ENCODE measurements around the gene SLC9A3. TPM values are rescaled to one million over a fixed set of nuclear protein-coding genes. Genes with fewer than 3 reads are reported as not detected.

The SLC9A3 gene
- total and polyA plus RNA-seq, 2 donors, result 1.3 to 1.9 TPM

- no peak for DNase-seq (ENCODE audit: low read depth in 6 of 9, low spot score in 9 of 9)
- no peaks in the 10 kb centered on the region for H3K4me1 ChIP-seq (ENCODE audit: control insufficient read depth in 2 of 2, insufficient read depth in 2 of 2, low read length in 2 of 2)
Observed at GRCh38 chr5:452978-453710, 71.1 kb downstream of the SLC9A3 start.

GRCh38 chr5:451587-452458 is 72.4 kb downstream of the SLC9A3 start:
- H3K4me1 ChIP-seq (ENCODE audit: control insufficient read depth in 2 of 2, insufficient read depth in 2 of 2, low read length in 2 of 2), result no peaks in the 10 kb centered on the region
- 79% methylated on average over 5 of the region's 5 CpGs for WGBS

More at GRCh38 chr5:452978-453710, 71.1 kb downstream of the SLC9A3 start:
- Histone ChIP-seq H3K4me3 (ENCODE audit: low read length in 2 of 2) (no peak overlapping the region), H3K27ac (ENCODE audit: low read depth in 1 of 2, low read length in 1 of 2) (no peak overlapping the region), H3K9me3 (ENCODE audit: control insufficient read depth in 2 of 2, insufficient read depth in 1 of 2, low read length in 1 of 2) (no peaks in the 10 kb centered on the region), H3K27me3 (ENCODE audit: control insufficient read depth in 2 of 2, insufficient read depth in 1 of 2, low read length in 1 of 2) (no peaks in the 10 kb centered on the region), H3K36me3 (ENCODE audit: control insufficient read depth in 2 of 2, insufficient read depth in 2 of 2, low read length in 1 of 2) (peaks cover 76 to 79% of the 10 kb centered on the region in 2 donors)
- WGBS, result 91% methylated on average over 17 of the region's 17 CpGs

GRCh38 chr5:449151-449550 is 75.1 kb downstream of the SLC9A3 start:
- Histone ChIP-seq H3K27ac (ENCODE audit: low read depth in 1 of 2, low read length in 1 of 2) (no peak overlapping the region), H3K4me3 (ENCODE audit: low read length in 2 of 2) (no peak overlapping the region), H3K27me3 (ENCODE audit: control insufficient read depth in 2 of 2, insufficient read depth in 1 of 2, low read length in 1 of 2) (no peaks in the 10 kb centered on the region), H3K36me3 (ENCODE audit: control insufficient read depth in 2 of 2, insufficient read depth in 2 of 2, low read length in 1 of 2) (peaks cover 64% of the 10 kb centered on the region in 2 donors), H3K9me3 (ENCODE audit: control insufficient read depth in 2 of 2, insufficient read depth in 1 of 2, low read length in 1 of 2) (peaks cover 0 to 4% of the 10 kb centered on the region in 2 donors), H3K4me1 (ENCODE audit: control insufficient read depth in 2 of 2, insufficient read depth in 2 of 2, low read length in 2 of 2) (peaks cover 0 to 3% of the 10 kb centered on the region in 2 donors)
- no peak for DNase-seq (ENCODE audit: low read depth in 6 of 9, low spot score in 9 of 9)
- WGBS, result 96% methylated on average over 5 of the region's 5 CpGs

More at GRCh38 chr5:451587-452458, 72.4 kb downstream of the SLC9A3 start:
- Histone ChIP-seq H3K9me3 (ENCODE audit: control insufficient read depth in 2 of 2, insufficient read depth in 1 of 2, low read length in 1 of 2) (no peaks in the 10 kb centered on the region), H3K36me3 (ENCODE audit: control insufficient read depth in 2 of 2, insufficient read depth in 2 of 2, low read length in 1 of 2) (peaks cover 76 to 79% of the 10 kb centered on the region in 2 donors), H3K4me3 (ENCODE audit: low read length in 2 of 2) (no peak overlapping the region), H3K27ac (ENCODE audit: low read depth in 1 of 2, low read length in 1 of 2) (no peak overlapping the region), H3K27me3 (ENCODE audit: control insufficient read depth in 2 of 2, insufficient read depth in 1 of 2, low read length in 1 of 2) (no peaks in the 10 kb centered on the region)
- no peak for DNase-seq (ENCODE audit: low read depth in 6 of 9, low spot score in 9 of 9)

GRCh38 chr5:448766-449090 is 75.5 kb downstream of the SLC9A3 start:
- no peaks in the 10 kb centered on the region for H3K27me3 ChIP-seq (ENCODE audit: control insufficient read depth in 2 of 2, insufficient read depth in 1 of 2, low read length in 1 of 2)
- H3K4me3 ChIP-seq (ENCODE audit: low read length in 2 of 2), result no peak overlapping the region
- WGBS, result 97% methylated on average over 12 of the region's 12 CpGs
- H3K36me3 ChIP-seq (ENCODE audit: control insufficient read depth in 2 of 2, insufficient read depth in 2 of 2, low read length in 1 of 2), result peaks cover 59 to 60% of the 10 kb centered on the region in 2 donors
- DNase-seq (ENCODE audit: low read depth in 6 of 9, low spot score in 9 of 9), result no peak
- no peak overlapping the region for H3K27ac ChIP-seq (ENCODE audit: low read depth in 1 of 2, low read length in 1 of 2)
- peaks cover 4 to 7% of the 10 kb centered on the region in 2 donors for H3K4me1 ChIP-seq (ENCODE audit: control insufficient read depth in 2 of 2, insufficient read depth in 2 of 2, low read length in 2 of 2)
- peaks cover 0 to 9% of the 10 kb centered on the region in 2 donors for H3K9me3 ChIP-seq (ENCODE audit: control insufficient read depth in 2 of 2, insufficient read depth in 1 of 2, low read length in 1 of 2)

GRCh38 chr5:448061-448765 is 76.0 kb downstream of the SLC9A3 start:
- WGBS, result 94% methylated on average over 21 of the region's 21 CpGs
- H3K9me3 ChIP-seq (ENCODE audit: control insufficient read depth in 2 of 2, insufficient read depth in 1 of 2, low read length in 1 of 2), result peaks cover 0 to 13% of the 10 kb centered on the region in 2 donors
- H3K4me1 ChIP-seq (ENCODE audit: control insufficient read depth in 2 of 2, insufficient read depth in 2 of 2, low read length in 2 of 2), result peaks cover 9% of the 10 kb centered on the region in 2 donors
- H3K36me3 ChIP-seq (ENCODE audit: control insufficient read depth in 2 of 2, insufficient read depth in 2 of 2, low read length in 1 of 2), result peaks cover 54 to 55% of the 10 kb centered on the region in 2 donors
- no peak overlapping the region for H3K27ac ChIP-seq (ENCODE audit: low read depth in 1 of 2, low read length in 1 of 2)
- H3K27me3 ChIP-seq (ENCODE audit: control insufficient read depth in 2 of 2, insufficient read depth in 1 of 2, low read length in 1 of 2), result no peaks in the 10 kb centered on the region
- no peak for DNase-seq (ENCODE audit: low read depth in 6 of 9, low spot score in 9 of 9)
- no peak overlapping the region for H3K4me3 ChIP-seq (ENCODE audit: low read length in 2 of 2)

- H3K4me1 ChIP-seq (ENCODE audit: control insufficient read depth in 2 of 2, insufficient read depth in 2 of 2, low read length in 2 of 2), result peaks cover 9 to 12% of the 10 kb centered on the region in 2 donors
- H3K9me3 ChIP-seq (ENCODE audit: control insufficient read depth in 2 of 2, insufficient read depth in 1 of 2, low read length in 1 of 2), result peaks cover 0 to 14% of the 10 kb centered on the region in 2 donors
- no peak overlapping the region for H3K4me3 ChIP-seq (ENCODE audit: low read length in 2 of 2)
- H3K36me3 ChIP-seq (ENCODE audit: control insufficient read depth in 2 of 2, insufficient read depth in 2 of 2, low read length in 1 of 2), result peaks cover 48% of the 10 kb centered on the region in 2 donors
- WGBS, result 97% methylated on average over 21 of the region's 21 CpGs
- no peak overlapping the region for H3K27ac ChIP-seq (ENCODE audit: low read depth in 1 of 2, low read length in 1 of 2)
- DNase-seq (ENCODE audit: low read depth in 6 of 9, low spot score in 9 of 9), result no peak
- no peaks in the 10 kb centered on the region for H3K27me3 ChIP-seq (ENCODE audit: control insufficient read depth in 2 of 2, insufficient read depth in 1 of 2, low read length in 1 of 2)
Observed at GRCh38 chr5:447501-447900, 76.7 kb downstream of the SLC9A3 start.

GRCh38 chr5:446883-447263 is 77.4 kb downstream of the SLC9A3 start:
- H3K27ac ChIP-seq (ENCODE audit: low read depth in 1 of 2, low read length in 1 of 2), result no peak overlapping the region
- peaks cover 0 to 20% of the 10 kb centered on the region in 2 donors for H3K9me3 ChIP-seq (ENCODE audit: control insufficient read depth in 2 of 2, insufficient read depth in 1 of 2, low read length in 1 of 2)
- peak in 1 of 9 donors; percentile 58 for DNase-seq (ENCODE audit: low read depth in 6 of 9, low spot score in 9 of 9)
- no peaks in the 10 kb centered on the region for H3K27me3 ChIP-seq (ENCODE audit: control insufficient read depth in 2 of 2, insufficient read depth in 1 of 2, low read length in 1 of 2)
- peaks cover 43 to 45% of the 10 kb centered on the region in 2 donors for H3K36me3 ChIP-seq (ENCODE audit: control insufficient read depth in 2 of 2, insufficient read depth in 2 of 2, low read length in 1 of 2)
- peaks cover 15 to 18% of the 10 kb centered on the region in 2 donors for H3K4me1 ChIP-seq (ENCODE audit: control insufficient read depth in 2 of 2, insufficient read depth in 2 of 2, low read length in 2 of 2)
- WGBS, result 76% methylated on average over 7 of the region's 7 CpGs
- no peak overlapping the region for H3K4me3 ChIP-seq (ENCODE audit: low read length in 2 of 2)

GRCh38 chr5:446066-446882 is 78.0 kb downstream of the SLC9A3 start:
- H3K27ac ChIP-seq (ENCODE audit: low read depth in 1 of 2, low read length in 1 of 2), result no peak overlapping the region
- peaks cover 15 to 18% of the 10 kb centered on the region in 2 donors for H3K4me1 ChIP-seq (ENCODE audit: control insufficient read depth in 2 of 2, insufficient read depth in 2 of 2, low read length in 2 of 2)
- no peak overlapping the region for H3K4me3 ChIP-seq (ENCODE audit: low read length in 2 of 2)
- no peaks in the 10 kb centered on the region for H3K27me3 ChIP-seq (ENCODE audit: control insufficient read depth in 2 of 2, insufficient read depth in 1 of 2, low read length in 1 of 2)
- 92% methylated on average over 19 of the region's 19 CpGs for WGBS
- no peak for DNase-seq (ENCODE audit: low read depth in 6 of 9, low spot score in 9 of 9)
- peaks cover 38 to 41% of the 10 kb centered on the region in 2 donors for H3K36me3 ChIP-seq (ENCODE audit: control insufficient read depth in 2 of 2, insufficient read depth in 2 of 2, low read length in 1 of 2)
- H3K9me3 ChIP-seq (ENCODE audit: control insufficient read depth in 2 of 2, insufficient read depth in 1 of 2, low read length in 1 of 2), result peaks cover 0 to 20% of the 10 kb centered on the region in 2 donors
